Lower leg skin (tissue), 3 donors: ENCODE data around the gene MTHFD1L.
"Not testable (repeated sequence)": the region's sequence is repeated elsewhere in the genome, so short reads cannot be mapped to it uniquely, and the experiment has no call there.

Experiments
- POLR2A ChIP-seq, 2 donors: fragments of 450-650 bp; IDR thresholded peaks; one replicate each; pipeline ENCODE4 v1.6.1; 2016 to 2017; ENCODE audit warnings: antibody characterized with exemption in 2 of 2, mild to moderate bottlenecking in 1 of 2, moderate library complexity in 1 of 2
- TF ChIP-seq, protein P1 (sequence below), 3 donors: fragments of 450-650 bp; IDR thresholded peaks; one replicate each; pipeline ENCODE4 v1.5.1; 2016; ENCODE audit warnings: antibody characterized with exemption in 3 of 3, mild to moderate bottlenecking in 3 of 3, moderate library complexity in 2 of 3

DNA sequence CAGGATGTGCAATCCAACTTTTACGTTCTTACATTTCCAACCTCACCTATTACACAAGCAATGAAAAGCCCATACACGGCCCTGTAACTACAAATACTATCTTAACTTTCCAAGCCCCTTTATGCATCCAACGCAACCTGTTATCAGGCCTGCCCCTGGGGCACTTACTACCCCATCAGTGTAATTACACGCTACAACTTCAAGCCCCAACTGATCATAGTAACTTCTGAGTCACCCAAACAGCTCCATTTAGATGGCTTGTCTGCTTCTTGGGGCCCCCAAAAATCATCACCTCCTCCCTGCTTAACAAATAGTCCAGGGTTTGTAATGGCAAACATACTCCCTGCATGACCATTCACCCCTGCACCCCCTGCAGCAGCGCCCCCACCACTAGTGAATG, 11.1 kb upstream of the MTHFD1L start:
- TF ChIP-seq, protein P1, sequence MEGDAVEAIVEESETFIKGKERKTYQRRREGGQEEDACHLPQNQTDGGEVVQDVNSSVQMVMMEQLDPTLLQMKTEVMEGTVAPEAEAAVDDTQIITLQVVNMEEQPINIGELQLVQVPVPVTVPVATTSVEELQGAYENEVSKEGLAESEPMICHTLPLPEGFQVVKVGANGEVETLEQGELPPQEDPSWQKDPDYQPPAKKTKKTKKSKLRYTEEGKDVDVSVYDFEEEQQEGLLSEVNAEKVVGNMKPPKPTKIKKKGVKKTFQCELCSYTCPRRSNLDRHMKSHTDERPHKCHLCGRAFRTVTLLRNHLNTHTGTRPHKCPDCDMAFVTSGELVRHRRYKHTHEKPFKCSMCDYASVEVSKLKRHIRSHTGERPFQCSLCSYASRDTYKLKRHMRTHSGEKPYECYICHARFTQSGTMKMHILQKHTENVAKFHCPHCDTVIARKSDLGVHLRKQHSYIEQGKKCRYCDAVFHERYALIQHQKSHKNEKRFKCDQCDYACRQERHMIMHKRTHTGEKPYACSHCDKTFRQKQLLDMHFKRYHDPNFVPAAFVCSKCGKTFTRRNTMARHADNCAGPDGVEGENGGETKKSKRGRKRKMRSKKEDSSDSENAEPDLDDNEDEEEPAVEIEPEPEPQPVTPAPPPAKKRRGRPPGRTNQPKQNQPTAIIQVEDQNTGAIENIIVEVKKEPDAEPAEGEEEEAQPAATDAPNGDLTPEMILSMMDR (IDR thresholded peaks at IDR 0.05): not testable (repeated sequence)
- not testable (repeated sequence) for TF ChIP-seq POLR2A (IDR thresholded peaks at IDR 0.05)
